Activated CD4-positive, alpha-beta T cell treated with anti-CD3 and anti-CD28 coated beads, Interleukin-2, amount 10 ng/mL, durations not matched to agents 7 days and 5 days (primary cell): ENCODE results near the gene GATA2. TPM values are rescaled to one million over a fixed set of nuclear protein-coding genes. Genes with fewer than 3 reads are reported as not detected.

Experiments
- CTCF ChIA-PET: fragments of 350-600 bp; sonication (Branson Sonifier 250); formaldehyde crosslinking; loops from one replicate; lab custom pipeline; 2021; ENCODE audit warnings: antibody characterized with exemption; lab: Charles Lee
- POLR2A ChIA-PET: fragments of 350-600 bp; sonication (Branson Sonifier 250); formaldehyde crosslinking; loops from one replicate; lab custom pipeline; 2021; ENCODE audit warnings: antibody characterized with exemption; lab: Charles Lee
- DNase-seq: peaks from one replicate; pipeline ENCODE4 v3.0.0-alpha.2; 2020
- H3K27ac Mint-ChIP-seq: one replicate; pipeline ENCODE4 v1.8.0; 2021; ENCODE audit warnings: mild to moderate bottlenecking, moderate library complexity, mixed read lengths
- H3K27me3 Mint-ChIP-seq: one replicate; pipeline ENCODE4 v1.8.0; 2021; ENCODE audit warnings: mixed read lengths
- H3K36me3 Mint-ChIP-seq: one replicate; pipeline ENCODE4 v1.8.0; 2021; ENCODE audit warnings: low read depth, mixed read lengths
- H3K4me1 Mint-ChIP-seq: one replicate; pipeline ENCODE4 v1.8.0; 2021; ENCODE audit warnings: mixed read lengths
- H3K4me3 Mint-ChIP-seq: one replicate; pipeline ENCODE4 v1.8.0; 2021; ENCODE audit warnings: mild to moderate bottlenecking, moderate library complexity, mixed read lengths
- H3K9me3 Mint-ChIP-seq: one replicate; pipeline ENCODE4 v1.8.0; 2021; ENCODE audit warnings: mixed read lengths
- total RNA-seq, 2 experiments: library from RNA; stranded (reverse); gene quantifications; one replicate each; pipeline ENCODE4 v1.2.3, GENCODE V29; 2021

The GATA2 gene
- total RNA-seq, 2 experiments from 2014 or later = not detected

DNA sequence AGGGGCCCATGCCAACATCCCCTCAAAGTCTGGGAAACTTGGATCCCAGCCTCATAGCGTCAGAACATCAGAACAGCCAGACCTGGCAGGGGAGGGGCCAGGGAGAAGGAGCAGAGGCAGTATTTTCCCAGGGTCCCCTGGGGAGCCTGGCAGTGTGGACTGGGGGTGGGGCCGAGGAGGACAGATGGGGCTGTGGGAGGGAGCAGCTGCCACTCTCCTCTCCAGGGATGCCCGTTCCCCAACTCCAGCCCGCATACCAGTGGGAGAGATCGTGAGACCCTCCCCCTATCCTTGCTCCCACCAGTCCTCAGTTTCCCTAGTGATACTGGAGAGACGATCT lies 19.9 kb downstream of the GATA2 start:
- DNase-seq = no peak
- H3K9me3 Mint-ChIP-seq = no peaks in the 10 kb centered on the region
- H3K4me1 Mint-ChIP-seq = no peaks in the 10 kb centered on the region
- peaks cover 18% of the 10 kb centered on the region for H3K27me3 Mint-ChIP-seq
- H3K4me3 Mint-ChIP-seq = no peak overlapping the region
- CTCF ChIA-PET = interaction anchor here (1.3 kb wide), 1 partner anchor 17 kb away, joined by 3 read pairs; no protein-coding TSS in a partner anchor
- no peak overlapping the region for H3K27ac Mint-ChIP-seq
- POLR2A ChIA-PET = no interaction called here
- H3K36me3 Mint-ChIP-seq = no peaks in the 10 kb centered on the region

GRCh38 chr3:128472449-128473179 lies 20.4 kb downstream of the GATA2 start:
- no peak overlapping the region for H3K4me3 Mint-ChIP-seq
- POLR2A ChIA-PET = no interaction called here
- CTCF ChIA-PET = interaction anchor here (1.0 to 1.3 kb wide), 2 partner anchors 18 to 23 kb away, joined by 3 read pairs; no protein-coding TSS in a partner anchor
- H3K4me1 Mint-ChIP-seq = no peaks in the 10 kb centered on the region
- no peak overlapping the region for H3K27ac Mint-ChIP-seq
- H3K27me3 Mint-ChIP-seq = peaks cover 13% of the 10 kb centered on the region
- no peaks in the 10 kb centered on the region for H3K36me3 Mint-ChIP-seq
- no peaks in the 10 kb centered on the region for H3K9me3 Mint-ChIP-seq
- DNase-seq = no peak

- Mint-ChIP-seq H3K36me3 (no peaks in the 10 kb centered on the region), H3K4me3 (no peak overlapping the region), H3K27ac (no peak overlapping the region), H3K4me1 (peaks cover 8% of the 10 kb centered on the region), H3K27me3 (peaks cover 19% of the 10 kb centered on the region), H3K9me3 (no peaks in the 10 kb centered on the region)
- CTCF ChIA-PET = interaction anchor here (1.3 kb wide), 1 partner anchor 19 kb away, joined by 3 read pairs; no protein-coding TSS in a partner anchor
- POLR2A ChIA-PET = no interaction called here
- DNase-seq = no peak
Measured at GRCh38 chr3:128471720-128472119, 21.3 kb downstream of the GATA2 start.

GRCh38 chr3:128471110-128471509 lies 21.9 kb downstream of the GATA2 start:
- CTCF ChIA-PET = no interaction called here

GRCh38 chr3:128470134-128470899 lies 22.7 kb downstream of the GATA2 start:
- no peaks in the 10 kb centered on the region for H3K9me3 Mint-ChIP-seq
- peaks cover 27% of the 10 kb centered on the region for H3K27me3 Mint-ChIP-seq
- DNase-seq = no peak
- no peak overlapping the region for H3K27ac Mint-ChIP-seq
- no peaks in the 10 kb centered on the region for H3K36me3 Mint-ChIP-seq
- CTCF ChIA-PET = no interaction called here
- H3K4me1 Mint-ChIP-seq = peaks cover 10% of the 10 kb centered on the region
- no peak overlapping the region for H3K4me3 Mint-ChIP-seq
- POLR2A ChIA-PET = no interaction called here

More at GRCh38 chr3:128471110-128471509, 21.9 kb downstream of the GATA2 start:
- Mint-ChIP-seq H3K27ac (no peak overlapping the region), H3K9me3 (no peaks in the 10 kb centered on the region), H3K4me1 (peaks cover 9% of the 10 kb centered on the region), H3K4me3 (no peak overlapping the region), H3K36me3 (no peaks in the 10 kb centered on the region), H3K27me3 (peaks cover 23% of the 10 kb centered on the region)
- DNase-seq = no peak
- POLR2A ChIA-PET = no interaction called here

DNA sequence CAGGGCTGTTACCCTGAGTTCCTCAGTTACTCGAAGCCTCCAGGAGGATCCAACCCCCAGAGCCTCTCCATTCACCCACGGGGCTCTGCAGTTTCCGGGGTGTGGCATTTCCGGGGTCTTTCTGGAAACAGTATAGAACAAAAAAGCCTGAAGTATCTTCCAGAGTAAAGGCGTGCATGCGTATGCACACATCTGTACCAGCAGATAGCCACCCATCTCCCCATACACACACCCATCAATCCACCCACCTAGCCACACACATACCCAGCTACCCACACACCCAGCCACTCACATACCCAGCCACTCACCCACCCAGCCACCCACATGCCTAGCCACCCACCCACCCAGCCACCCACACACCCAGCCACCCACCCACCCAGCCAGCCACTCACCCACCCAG lies 23.4 kb downstream of the GATA2 start:
- Mint-ChIP-seq H3K4me1 (peaks cover 11% of the 10 kb centered on the region), H3K36me3 (no peaks in the 10 kb centered on the region), H3K4me3 (no peak overlapping the region), H3K9me3 (no peaks in the 10 kb centered on the region), H3K27me3 (peaks cover 29% of the 10 kb centered on the region), H3K27ac (no peak overlapping the region)
- POLR2A ChIA-PET = no interaction called here
- DNase-seq = no peak
- CTCF ChIA-PET = no interaction called here

GRCh38 chr3:128468791-128469527 lies 24.0 kb downstream of the GATA2 start:
- Mint-ChIP-seq H3K27ac (no peak overlapping the region), H3K4me1 (peaks cover 12% of the 10 kb centered on the region), H3K4me3 (no peak overlapping the region), H3K27me3 (peaks cover 26% of the 10 kb centered on the region), H3K36me3 (no peaks in the 10 kb centered on the region), H3K9me3 (no peaks in the 10 kb centered on the region)
- ChIA-PET POLR2A (no interaction called here), CTCF (no interaction called here)
- no peak for DNase-seq

- H3K27me3 Mint-ChIP-seq = peaks cover 22% of the 10 kb centered on the region
- no peaks in the 10 kb centered on the region for H3K36me3 Mint-ChIP-seq
- ChIA-PET CTCF (no interaction called here), POLR2A (no interaction called here)
- no peak overlapping the region for H3K4me3 Mint-ChIP-seq
- no peak overlapping the region for H3K27ac Mint-ChIP-seq
- no peaks in the 10 kb centered on the region for H3K9me3 Mint-ChIP-seq
- peaks cover 12% of the 10 kb centered on the region for H3K4me1 Mint-ChIP-seq
- no peak for DNase-seq
Measured at GRCh38 chr3:128468285-128468790, 24.7 kb downstream of the GATA2 start.

- ChIA-PET CTCF (interaction anchor here (0.9 kb wide), 1 partner anchor 9 kb away, joined by 4 read pairs; no protein-coding TSS in a partner anchor), POLR2A (no interaction called here)
- Mint-ChIP-seq H3K4me3 (no peak within 1 kb of the TSS), H3K9me3 (no peaks in the 10 kb centered on the region), H3K27me3 (peaks cover 22% of the 10 kb centered on the region), H3K36me3 (no peaks in the 10 kb centered on the region), H3K4me1 (peaks cover 12% of the 10 kb centered on the region), H3K27ac (no peak within 1 kb of the TSS)
- peak; percentile 41 for DNase-seq
Measured at GRCh38 chr3:128466840-128467541, 26.0 kb downstream of the GATA2 start, which contains the start of gene DNAJB8. Gene DNAJB8 (minus strand): TSS chr3:128466890. CDS start chr3:128463245, 3,645 bp downstream.

GRCh38 chr3:128464702-128465101 lies 28.3 kb downstream of the GATA2 start:
- POLR2A ChIA-PET = no interaction called here

DNA sequence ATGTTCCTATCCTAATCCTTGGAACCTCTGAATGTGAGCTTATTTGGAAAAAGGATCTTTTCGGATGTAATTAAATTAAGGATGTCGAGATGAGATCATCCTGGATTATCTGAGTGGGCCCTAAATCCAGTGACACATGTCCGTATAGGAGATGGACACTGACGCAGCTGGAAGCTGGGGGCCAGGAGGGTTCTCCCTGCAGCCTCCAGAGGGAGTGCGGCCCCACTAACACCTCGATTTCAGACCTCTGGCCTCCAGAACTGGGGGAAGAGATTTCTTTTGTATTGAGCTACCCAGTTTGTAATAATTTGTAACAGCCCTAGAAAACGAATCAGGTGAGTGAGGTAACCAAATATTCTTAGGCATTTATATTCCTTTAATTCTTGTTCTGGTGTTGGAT lies 28.8 kb downstream of the GATA2 start:
- H3K27ac Mint-ChIP-seq = no peak overlapping the region
- H3K9me3 Mint-ChIP-seq = no peaks in the 10 kb centered on the region
- H3K36me3 Mint-ChIP-seq = no peaks in the 10 kb centered on the region
- POLR2A ChIA-PET = no interaction called here
- DNase-seq = no peak
- H3K27me3 Mint-ChIP-seq = peaks cover 20% of the 10 kb centered on the region
- peaks cover 12% of the 10 kb centered on the region for H3K4me1 Mint-ChIP-seq
- H3K4me3 Mint-ChIP-seq = no peak overlapping the region
- CTCF ChIA-PET = interaction anchor here (1.2 to 1.9 kb wide), 3 partner anchors 10 to 38 kb away, joined by 3 to 5 read pairs (median 4); no protein-coding TSS in a partner anchor

More at GRCh38 chr3:128464702-128465101, 28.3 kb downstream of the GATA2 start:
- H3K9me3 Mint-ChIP-seq = no peaks in the 10 kb centered on the region
- peaks cover 20% of the 10 kb centered on the region for H3K27me3 Mint-ChIP-seq
- H3K4me3 Mint-ChIP-seq = no peak overlapping the region
- H3K27ac Mint-ChIP-seq = no peak overlapping the region
- no peak for DNase-seq
- no peaks in the 10 kb centered on the region for H3K36me3 Mint-ChIP-seq
- CTCF ChIA-PET = interaction anchor here (1.4 kb wide), 1 partner anchor 11 kb away, joined by 5 read pairs; no protein-coding TSS in a partner anchor
- peaks cover 12% of the 10 kb centered on the region for H3K4me1 Mint-ChIP-seq

DNA sequence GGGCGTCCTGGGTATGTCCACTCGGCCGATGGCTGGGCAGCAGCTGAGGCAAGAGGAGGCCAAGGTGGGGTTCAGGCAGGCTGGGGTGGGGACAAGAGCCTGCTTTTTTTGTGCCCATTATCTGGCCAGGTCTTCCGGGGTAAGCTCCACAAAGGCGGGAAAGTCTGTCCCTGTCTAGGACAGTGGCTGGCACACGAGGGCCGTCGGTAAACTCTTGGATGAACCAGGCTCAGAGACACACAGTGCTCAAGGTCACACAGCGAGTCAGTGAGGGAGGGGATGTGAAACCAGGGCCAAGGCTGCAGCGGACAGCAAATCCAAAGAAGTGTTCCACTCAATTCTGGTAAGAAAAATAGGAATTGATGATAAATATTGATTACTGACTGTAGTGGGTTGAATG lies 29.2 kb downstream of the GATA2 start:
- no peak for DNase-seq
- POLR2A ChIA-PET = no interaction called here
- CTCF ChIA-PET = interaction anchor here (1.2 to 1.9 kb wide), 3 partner anchors 10 to 38 kb away, joined by 3 to 5 read pairs (median 4); no protein-coding TSS in a partner anchor
- Mint-ChIP-seq H3K27ac (no peak overlapping the region), H3K36me3 (no peaks in the 10 kb centered on the region), H3K4me1 (peaks cover 12% of the 10 kb centered on the region), H3K27me3 (peaks cover 20% of the 10 kb centered on the region), H3K9me3 (no peaks in the 10 kb centered on the region), H3K4me3 (no peak overlapping the region)
